Prostate gland (tissue), 2 donors: ENCODE data around the gene USP32. TPM values are rescaled to one million over a fixed set of nuclear protein-coding genes. Genes with fewer than 3 reads are reported as not detected.

Experiments used
- DNase-seq: peaks from one replicate; pipeline ENCODE4 v3.0.0-alpha.2; 2019; ENCODE audit warnings: low spot score
- H3K27ac ChIP-seq, 2 donors: fragments of 200-600 bp; sonication (generic); 2 replicates each; pipeline ENCODE4 v1.5.1; 2017 to 2019
- H3K27me3 ChIP-seq: fragments of 200-600 bp; sonication (generic); replicated peaks from 2 replicates; pipeline ENCODE4 v1.5.1; 2019; ENCODE audit not compliant: insufficient read depth
- H3K36me3 ChIP-seq, 2 donors: fragments of 200-600 bp; sonication (generic); 1 replicate in 1 of 2; 2 replicates in 1 of 2; pipeline versions ENCODE4 v1.5.1 to v1.8.1; 2017 to 2019
- H3K4me1 ChIP-seq: fragments of 200-600 bp; sonication (generic); replicated peaks from 2 replicates; pipeline ENCODE4 v1.5.1; 2019
- H3K4me3 ChIP-seq, 2 donors: fragments of 200-600 bp; sonication (generic); 2 replicates each; pipeline ENCODE4 v1.5.1; 2017 to 2019
- H3K9me3 ChIP-seq: fragments of 200-600 bp; sonication (generic); 2 replicates; pipeline ENCODE4 v1.5.1; 2017
- CTCF ChIP-seq, 4 experiments: fragments of 200-600 bp in 2 of 4; fragments of 450-650 bp in 2 of 4; sonication (generic) in 2 of 4; IDR thresholded peaks; 1 replicate in 3 of 4; 2 replicates in 1 of 4; pipeline ENCODE4 v1.5.1; 2016 to 2019; ENCODE audit warnings: antibody characterized with exemption in 4 of 4, mild to moderate bottlenecking in 2 of 4, moderate library complexity in 2 of 4
- POLR2A ChIP-seq: fragments of 450-650 bp; IDR thresholded peaks from one replicate; pipeline ENCODE4 v1.6.1; 2016; ENCODE audit warnings: antibody characterized with exemption, mild to moderate bottlenecking
- POLR2AphosphoS5 ChIP-seq: sonication (generic); formaldehyde crosslinking; IDR thresholded peaks from one replicate; pipeline ENCODE4 v1.6.1; 2017; ENCODE audit warnings: antibody characterized with exemption
- WGBS: methylation state at CpG from one replicate; pipeline ENCODE4 v1.1.5; 2018; 5-methylcytosine and 5-hydroxymethylcytosine counted together
- intact Hi-C: fragments of 100-400 bp; cut with DNase I; formaldehyde crosslinking; loops from one replicate; pipeline ENCODE4 v1.14.2; 2022
- total RNA-seq, 2 donors: library from RNA; depleted of rRNA; stranded (reverse); fragments of >200 nt; gene quantifications; one replicate each; pipeline ENCODE4 v1.1.0, GENCODE V29; 2016

USP32 gene
- total RNA-seq, 2 donors from 2014 or later, result 21.8 to 59.3 TPM

GRCh38 chr17:60359415-60359814 lies 32.5 kb downstream of the USP32 start:
- no peak overlapping the region for H3K4me3 ChIP-seq
- intact Hi-C loops, result no loop called here
- DNase-seq, result no peak
- TF ChIP-seq POLR2AphosphoS5, result no peak
- no peak for TF ChIP-seq POLR2A
- no peak for TF ChIP-seq CTCF (IDR thresholded peaks at IDR 0.05)
- no peaks in the 10 kb centered on the region for H3K36me3 ChIP-seq
- peaks cover 6% of the 10 kb centered on the region for H3K4me1 ChIP-seq
- H3K9me3 ChIP-seq, result no peaks in the 10 kb centered on the region
- H3K27me3 ChIP-seq, result no peaks in the 10 kb centered on the region
- no peak overlapping the region for H3K27ac ChIP-seq

- 83% methylated on average over 3 of the region's 3 CpGs for WGBS
- Histone ChIP-seq H3K4me3 (no peak overlapping the region), H3K27me3 (no peaks in the 10 kb centered on the region), H3K36me3 (no peaks in the 10 kb centered on the region), H3K4me1 (peaks cover 7% of the 10 kb centered on the region), H3K9me3 (no peaks in the 10 kb centered on the region), H3K27ac (no peak overlapping the region)
- intact Hi-C loops, result no loop called here
- TF ChIP-seq CTCF (IDR thresholded peaks at IDR 0.05) (no peak), POLR2AphosphoS5 (no peak), POLR2A (no peak)
- no peak for DNase-seq
These were observed 33.2 kb downstream of the USP32 start for GRCh38 chr17:60358606-60359225.

- H3K36me3 ChIP-seq, result no peaks in the 10 kb centered on the region
- H3K27ac ChIP-seq, result no peak overlapping the region
- peaks cover 7% of the 10 kb centered on the region for H3K4me1 ChIP-seq
- intact Hi-C loops, result no loop called here
- H3K9me3 ChIP-seq, result no peaks in the 10 kb centered on the region
- 95% methylated on average over 1 of the region's 1 CpG for WGBS
- DNase-seq, result no peak
- H3K27me3 ChIP-seq, result no peaks in the 10 kb centered on the region
- H3K4me3 ChIP-seq, result no peak overlapping the region
- no peak for TF ChIP-seq CTCF (IDR thresholded peaks at IDR 0.05)
- no peak for TF ChIP-seq POLR2A
- no peak for TF ChIP-seq POLR2AphosphoS5
These were observed 35.0 kb downstream of the USP32 start for GRCh38 chr17:60356940-60357339.

GRCh38 chr17:60355663-60356594 lies 36.0 kb downstream of the USP32 start:
- Histone ChIP-seq H3K27ac (peak overlapping the region in 1 of 2 donors; percentile 13), H3K4me3 (no peak overlapping the region), H3K27me3 (no peaks in the 10 kb centered on the region), H3K9me3 (no peaks in the 10 kb centered on the region), H3K36me3 (no peaks in the 10 kb centered on the region), H3K4me1 (peaks cover 7% of the 10 kb centered on the region)
- no peak for DNase-seq
- WGBS, result 70% methylated on average over 4 of the region's 4 CpGs
- intact Hi-C loops, result no loop called here
- no peak for TF ChIP-seq POLR2A
- TF ChIP-seq POLR2AphosphoS5, result peak; percentile 63
- no peak for TF ChIP-seq CTCF (IDR thresholded peaks at IDR 0.05)
